Urinary bladder (tissue), 4 donors: ENCODE data around the gene ZNF367. TPM values are rescaled to one million over a fixed set of nuclear protein-coding genes. Genes with fewer than 3 reads are reported as not detected.

ENCODE experiments used
- DNase-seq: peaks from one replicate; pipeline ENCODE4 v3.0.0-alpha.2; 2015; ENCODE audit errors: extremely low spot score
- H3K27ac ChIP-seq: one replicate; pipeline ENCODE4 v1.5.1; 2013; ENCODE audit warnings: low read depth, mild to moderate bottlenecking, moderate library complexity
- H3K36me3 ChIP-seq: one replicate; pipeline ENCODE4 v1.6.1; 2013; ENCODE audit warnings: mild to moderate bottlenecking, moderate library complexity; ENCODE audit not compliant: insufficient read depth
- H3K4me1 ChIP-seq: one replicate; pipeline ENCODE4 v1.6.1; 2013; ENCODE audit warnings: mild to moderate bottlenecking, moderate library complexity; ENCODE audit not compliant: insufficient read depth
- H3K4me3 ChIP-seq: one replicate; pipeline ENCODE4 v1.5.1; 2013; ENCODE audit warnings: low read depth, low read length
- WGBS: extraction: QIAGEN DNeasy Blood & Tissue Kit; methylation state at CpG from one replicate; pipeline ENCODE4 v1.1.7; 2013; 5-methylcytosine and 5-hydroxymethylcytosine counted together
- polyA plus RNA-seq: library from polyadenylated mRNA; stranded (reverse); fragments of 200-250 nt; gene quantifications from one replicate; pipeline ENCODE4 v1.2.3, GENCODE V29; 2013
- total RNA-seq: library from RNA; depleted of rRNA; stranded (reverse); fragments of >200 nt; gene quantifications from one replicate; pipeline ENCODE4 v1.2.3, GENCODE V29; 2014
- donor health status: healthy with polysubstance abuse.
- donor health status: healthy.

Gene ZNF367
- total RNA-seq (22.0 TPM), polyA plus RNA-seq (1.7 TPM)

DNA sequence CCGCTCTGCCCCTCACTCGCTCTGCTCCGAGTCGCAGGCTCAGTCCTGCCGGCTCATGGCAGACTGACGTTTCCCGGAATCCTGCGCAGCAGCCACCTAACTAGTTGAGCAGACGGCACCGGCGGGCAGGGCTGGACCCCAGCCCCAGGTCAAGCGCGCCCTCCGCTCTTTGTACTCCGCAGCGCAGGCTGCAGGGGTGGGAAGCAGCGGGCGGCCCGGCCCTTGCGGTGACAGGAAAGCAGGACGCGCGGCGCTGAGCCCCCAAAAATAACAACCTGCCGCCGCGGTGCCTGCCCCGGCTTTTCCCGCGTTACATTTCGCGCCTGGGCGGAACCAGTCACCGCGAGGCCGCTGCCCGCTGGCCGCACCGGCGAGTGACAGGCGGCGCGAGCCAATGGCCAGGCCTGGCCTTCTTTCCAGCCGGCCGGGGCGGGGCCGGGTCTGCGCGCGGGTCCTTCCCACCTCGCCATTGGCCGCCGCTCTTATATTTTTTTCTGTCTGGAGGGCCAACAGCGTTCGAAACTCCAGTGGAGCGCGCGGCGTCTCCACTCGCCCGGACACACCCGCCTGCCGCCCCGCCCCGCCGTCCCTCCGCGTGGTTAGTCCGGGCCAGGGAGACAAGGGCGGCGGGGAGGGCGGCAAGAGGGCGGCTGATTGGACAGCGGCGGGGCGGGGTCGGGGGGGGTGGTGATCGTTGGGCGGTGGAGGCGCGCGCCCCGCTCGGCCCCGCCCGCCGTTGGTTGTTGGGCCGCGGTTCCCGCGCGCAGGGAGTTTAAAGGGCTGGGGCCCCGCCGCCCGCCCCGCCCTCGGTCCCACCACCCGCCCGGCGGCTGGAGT, at the start of gene ZNF367:
Gene ZNF367 (minus strand): TSS at position 288 of the 837 bp plus-strand sequence. CDS start 338 bp downstream, outside the sequence.
- WGBS, result under 1% methylated on average over 99 of the region's 100 CpGs

DNA sequence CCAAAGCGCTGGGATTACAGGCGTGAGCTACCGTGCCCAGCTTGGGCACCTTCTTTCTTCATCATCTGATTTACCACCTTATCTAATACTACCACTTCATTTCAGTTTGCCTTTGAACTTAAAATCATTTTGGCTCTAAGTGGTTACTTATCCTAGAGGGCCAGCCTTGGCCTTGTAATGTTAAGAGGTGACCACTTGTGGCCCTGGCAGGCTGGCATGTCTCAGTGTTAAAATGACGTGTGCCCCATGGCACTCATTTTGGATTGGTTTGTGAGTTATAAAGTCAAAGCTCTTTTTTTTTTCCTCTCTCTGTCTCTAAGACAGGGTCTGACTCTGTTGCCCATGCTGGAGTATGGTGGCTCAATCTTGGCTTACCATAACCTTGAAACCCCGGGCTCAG, 49.6 kb upstream of the ZNF367 start:
- WGBS, result 95% methylated on average over 5 of the region's 5 CpGs
- Histone ChIP-seq H3K4me1 (no peaks in the 10 kb centered on the region), H3K27ac (no peak overlapping the region), H3K4me3 (no peak overlapping the region), H3K36me3 (peaks cover 3% of the 10 kb centered on the region)
- no peak for DNase-seq

More for the DNA sequence above, at the start of gene ZNF367:
- H3K4me1 ChIP-seq, result no peaks in the 10 kb centered on the region
- peak within 1 kb of the TSS; percentile 98 for H3K27ac ChIP-seq
- DNase-seq, result peak; percentile 89
- peak within 1 kb of the TSS; percentile 92 for H3K4me3 ChIP-seq
- no peaks in the 10 kb centered on the region for H3K36me3 ChIP-seq

DNA sequence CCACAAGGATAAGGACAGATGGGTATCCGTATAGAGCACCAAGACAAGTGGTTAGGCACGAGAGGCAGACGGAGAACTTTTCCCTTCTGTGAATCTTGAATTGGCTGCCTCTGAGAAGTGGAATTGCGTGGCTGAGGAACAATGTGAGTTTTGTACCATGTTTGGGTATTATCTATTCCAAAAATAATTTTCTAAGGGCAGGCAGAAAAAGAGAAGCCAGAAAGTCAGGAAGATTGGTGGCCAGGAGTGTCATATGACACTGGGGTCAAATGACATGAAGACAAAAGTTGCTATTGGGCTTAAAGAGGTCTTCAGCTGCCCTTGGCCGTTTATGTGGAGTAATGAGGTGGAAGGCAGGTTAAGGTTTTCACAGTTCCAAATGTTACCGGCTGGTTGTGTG, 46.3 kb upstream of the ZNF367 start:
- Histone ChIP-seq H3K27ac (no peak overlapping the region), H3K4me3 (no peak overlapping the region), H3K36me3 (no peaks in the 10 kb centered on the region), H3K4me1 (no peaks in the 10 kb centered on the region)
- 84% methylated on average over 6 of the region's 6 CpGs for WGBS
- DNase-seq, result no peak

DNA sequence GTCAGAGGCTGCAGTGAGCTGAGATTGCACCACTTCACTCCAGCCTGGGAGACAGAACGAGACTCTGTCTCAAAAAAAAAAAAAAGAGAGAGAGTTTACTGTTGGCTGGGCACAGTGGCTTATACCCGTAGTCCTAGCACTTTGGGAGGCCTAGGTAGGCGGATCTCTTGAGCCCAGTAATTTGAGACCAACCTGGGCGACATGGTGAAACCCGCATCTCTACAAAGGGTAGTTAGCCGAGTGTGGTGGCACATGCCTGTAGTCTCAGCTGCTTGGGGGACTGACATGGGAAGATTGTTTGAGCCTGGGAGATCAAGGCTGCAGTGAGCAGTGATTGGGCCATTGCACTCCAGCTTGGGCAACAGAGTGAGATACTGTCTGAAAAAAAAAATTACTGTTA, 44.4 kb upstream of the ZNF367 start:
- Histone ChIP-seq H3K4me3 (no peak overlapping the region), H3K36me3 (no peaks in the 10 kb centered on the region), H3K27ac (no peak overlapping the region), H3K4me1 (no peaks in the 10 kb centered on the region)
- WGBS, result 92% methylated on average over 6 of the region's 6 CpGs
- no peak for DNase-seq

DNA sequence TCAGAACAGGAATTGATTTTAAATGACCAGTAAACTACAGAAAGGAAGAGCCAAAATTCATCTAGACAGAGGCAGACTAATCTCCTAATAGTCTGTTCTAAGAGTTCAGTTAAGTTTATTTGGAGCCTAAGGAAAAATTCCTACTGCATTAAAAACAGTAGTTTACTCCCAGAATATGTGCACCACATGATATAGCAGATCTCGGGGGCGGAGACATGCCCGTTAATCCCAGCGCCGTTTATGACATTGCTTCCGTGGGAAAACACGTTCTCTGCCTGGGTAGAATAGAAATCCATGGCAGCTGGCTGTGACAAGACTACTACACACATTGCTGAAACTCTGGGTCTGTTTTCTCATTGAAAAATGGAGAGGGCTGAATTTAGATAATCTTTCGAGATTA, 43.2 kb upstream of the ZNF367 start:
- WGBS, result 78% methylated on average over 8 of the region's 8 CpGs
- DNase-seq, result no peak
- no peaks in the 10 kb centered on the region for H3K36me3 ChIP-seq
- H3K4me3 ChIP-seq, result no peak overlapping the region
- no peak overlapping the region for H3K27ac ChIP-seq
- no peaks in the 10 kb centered on the region for H3K4me1 ChIP-seq

DNA sequence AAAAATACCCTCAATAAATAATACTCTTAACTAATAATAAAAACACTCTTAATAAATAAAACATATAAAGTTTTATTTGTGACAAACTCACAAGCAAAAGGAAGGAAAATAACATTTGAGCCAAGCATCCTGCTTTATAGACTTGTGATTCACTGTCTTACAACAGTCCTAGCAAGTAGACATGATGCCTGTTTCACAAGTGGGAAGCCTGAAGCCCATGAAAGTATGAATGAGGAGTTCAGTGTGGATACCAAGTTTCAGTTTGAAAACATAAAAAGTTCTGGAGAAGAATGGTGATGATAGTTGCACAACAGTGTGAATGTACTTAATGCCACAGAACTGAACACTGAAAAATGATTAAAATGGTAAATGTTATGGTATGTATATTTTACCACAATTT, 42.7 kb upstream of the ZNF367 start:
- Histone ChIP-seq H3K4me3 (no peak overlapping the region), H3K27ac (no peak overlapping the region), H3K4me1 (no peaks in the 10 kb centered on the region), H3K36me3 (no peaks in the 10 kb centered on the region)
- DNase-seq, result no peak

DNA sequence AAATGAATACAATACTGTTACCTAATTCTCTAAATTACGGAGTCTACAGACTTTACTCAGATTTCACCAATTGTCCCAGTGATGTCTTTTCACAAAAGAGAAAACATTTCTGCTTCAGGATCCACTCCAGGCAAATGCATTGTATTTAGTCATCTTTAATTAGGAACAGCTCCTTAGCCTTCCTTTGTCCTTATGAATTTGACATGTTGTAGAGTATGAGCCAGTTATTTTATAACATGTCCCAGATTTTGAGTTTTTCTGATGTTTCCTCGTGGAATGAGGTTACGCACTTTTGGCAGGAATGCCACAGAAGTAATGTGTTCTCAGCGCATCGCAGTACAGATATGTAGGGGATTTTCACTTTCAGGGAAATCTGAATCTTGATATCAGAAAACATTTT, 42.3 kb upstream of the ZNF367 start:
- 84% methylated on average over 5 of the region's 5 CpGs for WGBS
- DNase-seq, result no peak
- H3K36me3 ChIP-seq, result no peaks in the 10 kb centered on the region
- no peaks in the 10 kb centered on the region for H3K4me1 ChIP-seq
- no peak overlapping the region for H3K27ac ChIP-seq
- H3K4me3 ChIP-seq, result no peak overlapping the region

DNA sequence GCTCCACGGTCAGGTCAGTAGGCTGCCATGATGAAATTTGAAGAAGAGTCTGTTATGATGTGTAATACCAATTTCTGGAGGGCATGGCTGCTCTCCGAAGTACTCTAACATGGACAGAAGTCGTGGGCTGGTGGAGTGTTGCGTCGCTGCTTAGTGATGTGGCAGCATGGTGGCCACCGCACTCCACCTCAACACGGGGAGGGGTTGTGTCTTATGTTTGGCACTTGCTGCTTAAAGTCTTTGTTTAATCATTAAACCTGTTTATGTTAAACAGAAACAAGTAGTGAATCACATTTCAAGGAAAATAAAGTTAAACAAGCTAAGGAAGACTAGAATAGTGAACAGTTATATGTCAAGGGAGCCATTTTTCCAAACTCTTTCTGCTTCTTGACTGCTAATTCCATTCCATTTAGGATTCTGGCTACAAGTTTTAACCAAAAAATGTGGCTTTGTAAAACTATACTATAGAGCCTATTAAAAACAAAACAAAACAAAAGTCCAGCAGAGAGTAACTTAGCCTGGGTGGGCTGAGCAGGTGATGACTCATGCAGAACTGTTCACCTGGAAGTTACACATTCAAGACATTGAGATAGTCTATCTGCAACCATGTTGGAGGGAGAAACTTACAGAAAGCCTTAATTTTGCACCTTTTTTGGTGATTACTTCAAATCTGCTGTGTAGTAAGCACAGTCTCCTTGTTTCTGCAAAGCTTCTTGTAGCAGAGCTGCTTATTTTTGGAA, 41.3 kb upstream of the ZNF367 start:
- H3K27ac ChIP-seq, result no peak overlapping the region
- H3K4me3 ChIP-seq, result no peak overlapping the region
- 94% methylated on average over 7 of the region's 7 CpGs for WGBS

DNA sequence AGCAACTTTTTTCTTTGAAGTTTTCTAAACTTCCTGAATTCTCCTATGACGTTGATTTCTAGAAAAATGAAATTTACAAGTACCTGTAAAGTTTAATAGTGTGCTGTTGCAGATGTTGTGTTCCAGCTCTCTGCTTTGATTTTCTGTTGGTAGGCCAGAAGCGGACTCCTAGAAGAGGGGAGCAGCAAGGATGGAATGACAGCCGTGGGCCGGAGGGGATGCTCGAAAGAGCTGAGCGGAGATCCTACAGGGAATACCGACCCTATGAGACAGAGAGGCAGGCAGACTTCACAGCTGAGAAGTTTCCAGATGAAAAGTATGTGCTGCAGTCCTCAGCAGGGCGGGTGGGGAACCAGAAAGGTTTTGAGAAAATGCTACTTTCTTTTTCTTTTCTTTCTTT, 40.1 kb upstream of the ZNF367 start:
- DNase-seq, result no peak
- Histone ChIP-seq H3K4me1 (no peaks in the 10 kb centered on the region), H3K4me3 (no peak overlapping the region), H3K36me3 (no peaks in the 10 kb centered on the region), H3K27ac (no peak overlapping the region)
- 88% methylated on average over 8 of the region's 8 CpGs for WGBS

More for the DNA sequence above, 41.3 kb upstream of the ZNF367 start:
- Histone ChIP-seq H3K4me1 (no peaks in the 10 kb centered on the region), H3K36me3 (no peaks in the 10 kb centered on the region)
- no peak for DNase-seq

DNA sequence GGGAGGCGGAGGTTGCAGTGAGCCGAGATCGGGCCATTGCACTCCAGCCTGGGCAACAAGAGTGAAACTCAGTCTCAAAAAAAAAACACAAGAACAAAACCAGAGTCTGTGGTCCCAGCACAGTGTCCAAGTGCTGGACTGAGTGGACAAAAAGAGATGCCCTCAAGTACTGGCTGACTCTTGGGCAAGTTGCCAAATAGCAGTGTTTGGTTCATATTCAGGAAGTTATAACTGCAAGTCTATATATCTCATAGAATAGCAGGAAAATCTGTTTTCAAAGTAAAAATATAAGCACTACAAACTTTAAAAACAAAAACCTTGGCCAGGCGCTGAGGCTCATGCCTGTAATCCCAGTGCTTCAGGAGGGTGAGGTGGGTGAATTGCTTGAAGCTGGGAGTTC, 39.1 kb upstream of the ZNF367 start:
- Histone ChIP-seq H3K27ac (no peak overlapping the region), H3K4me3 (no peak overlapping the region), H3K4me1 (no peaks in the 10 kb centered on the region), H3K36me3 (no peaks in the 10 kb centered on the region)
- no peak for DNase-seq
- 89% methylated on average over 4 of the region's 4 CpGs for WGBS

DNA sequence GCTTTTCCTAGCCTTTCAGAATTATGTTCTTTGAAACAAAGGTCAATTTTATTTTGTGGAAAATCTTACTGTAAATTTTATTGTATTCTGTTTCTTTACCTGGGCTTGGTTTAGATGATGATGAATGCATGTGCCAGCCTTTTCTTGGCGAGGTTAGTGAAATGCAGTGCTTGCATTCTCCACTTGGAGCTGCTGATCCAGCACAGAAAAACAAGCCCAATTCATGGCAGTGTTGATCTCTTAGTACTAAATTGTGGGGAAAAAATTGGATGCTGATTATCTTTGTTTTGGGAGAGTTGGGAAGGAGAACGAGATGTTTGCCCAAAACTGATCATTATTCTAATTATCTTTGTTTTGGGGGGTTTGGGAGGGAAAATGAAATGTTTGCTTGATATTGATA, 35.5 kb upstream of the ZNF367 start:
- Histone ChIP-seq H3K4me1 (no peaks in the 10 kb centered on the region), H3K36me3 (no peaks in the 10 kb centered on the region), H3K4me3 (no peak overlapping the region), H3K27ac (no peak overlapping the region)
- no peak for DNase-seq
- WGBS, result 71% methylated on average over 2 of the region's 2 CpGs

DNA sequence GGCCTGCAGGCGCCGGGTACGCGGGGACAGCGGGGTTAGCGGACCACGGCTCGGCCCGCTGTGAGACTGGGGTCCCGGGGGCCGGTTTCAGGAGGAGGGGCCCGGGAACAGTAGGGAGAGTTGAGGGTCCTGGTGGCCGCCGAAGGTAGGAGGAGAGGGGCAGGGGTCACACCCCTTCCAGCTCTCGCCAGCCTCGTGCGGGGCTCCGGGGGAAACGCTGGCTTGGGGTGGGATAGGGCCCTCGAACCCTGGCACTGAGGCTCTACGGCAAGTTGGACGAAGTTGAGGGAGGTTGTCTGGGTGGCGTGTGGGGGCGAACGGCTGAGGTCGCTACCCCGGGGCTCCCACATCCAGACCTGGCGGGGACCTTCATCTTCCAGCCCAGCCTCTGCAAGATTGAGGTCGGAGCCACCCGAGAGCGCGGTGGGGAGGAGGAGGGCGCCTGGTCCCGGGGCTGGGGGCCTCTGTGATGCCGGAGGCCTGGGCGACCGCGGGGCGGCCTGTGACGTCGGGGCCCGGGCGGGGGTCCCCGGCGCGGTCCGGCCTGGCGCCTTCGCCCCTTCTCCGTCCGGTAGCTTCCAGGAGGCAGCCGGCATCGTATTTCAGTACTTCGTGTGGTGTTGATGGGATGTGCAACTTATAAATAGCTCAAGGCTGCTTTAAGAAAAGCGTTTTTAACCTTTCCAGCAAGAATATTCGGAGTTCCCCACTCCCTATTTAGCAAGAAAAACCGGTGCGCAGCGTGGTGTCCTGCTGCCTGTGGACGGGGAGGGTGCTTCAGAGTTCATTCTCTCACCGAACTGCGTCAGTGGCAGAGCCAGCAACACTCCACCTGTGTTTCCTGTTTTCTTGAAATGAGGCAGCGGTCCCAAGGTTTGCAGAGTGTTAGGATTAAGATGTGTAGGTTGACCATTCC, 32.7 kb upstream of the ZNF367 start:
- peak overlapping the region; percentile 88 for H3K27ac ChIP-seq
- DNase-seq, result no peak
- no peaks in the 10 kb centered on the region for H3K4me1 ChIP-seq
- H3K36me3 ChIP-seq, result no peaks in the 10 kb centered on the region
- H3K4me3 ChIP-seq, result peak overlapping the region; percentile 91
- WGBS, result 2% methylated on average over 63 of the region's 63 CpGs

DNA sequence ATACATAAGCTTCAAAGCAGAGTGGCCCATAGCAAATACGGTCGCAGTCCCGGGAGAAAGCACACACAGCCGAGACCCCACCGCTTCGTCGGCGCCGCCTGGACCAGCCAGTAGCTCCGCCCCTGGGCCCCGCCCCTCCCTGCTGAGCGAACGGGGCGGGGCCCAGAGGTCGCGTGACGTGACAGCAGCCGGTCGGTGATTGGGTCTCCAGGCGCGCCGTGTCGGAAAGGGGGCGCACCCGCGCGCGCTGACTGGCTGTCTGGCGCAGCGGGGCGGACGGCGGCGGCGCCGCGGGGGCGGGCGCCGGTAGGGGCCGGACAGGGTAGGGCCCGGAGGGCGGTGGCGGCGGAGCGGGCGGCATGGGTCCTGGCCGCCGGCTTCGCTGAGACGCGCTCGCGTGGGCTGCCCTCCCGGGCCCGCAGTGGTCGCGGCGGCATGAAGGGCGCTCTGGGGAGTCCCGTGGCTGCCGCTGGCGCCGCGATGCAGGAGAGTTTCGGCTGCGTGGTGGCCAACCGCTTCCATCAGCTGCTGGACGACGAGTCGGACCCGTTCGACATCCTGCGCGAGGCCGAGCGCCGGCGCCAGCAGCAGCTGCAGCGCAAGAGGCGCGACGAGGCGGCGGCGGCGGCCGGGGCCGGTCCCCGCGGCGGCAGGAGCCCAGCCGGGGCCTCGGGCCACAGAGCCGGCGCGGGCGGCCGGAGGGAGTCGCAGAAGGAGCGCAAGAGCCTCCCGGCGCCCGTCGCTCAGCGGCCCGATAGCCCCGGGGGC, 31.9 kb upstream of the ZNF367 start, which contains the start of gene HABP4:
Gene HABP4 (plus strand): TSS at position 325 of the 768 bp plus-strand sequence. CDS start 111 bp downstream, at position 436.
- WGBS, result under 1% methylated on average over 108 of the region's 108 CpGs
- H3K27ac ChIP-seq, result peak within 1 kb of the TSS; percentile 88
- no peaks in the 10 kb centered on the region for H3K36me3 ChIP-seq
- no peaks in the 10 kb centered on the region for H3K4me1 ChIP-seq
- peak; percentile 87 for DNase-seq
- peak within 1 kb of the TSS; percentile 91 for H3K4me3 ChIP-seq
